Measurements from ENCODE around the gene FGD3. TPM values are rescaled to one million over a fixed set of nuclear protein-coding genes. Genes with fewer than 3 reads are reported as not detected.

FGD3 gene
- total and polyA plus RNA-seq, 10 donors: 30.7 to 99.1 (median 68.7) TPM

GRCh38 chr9:93053781-93054331, 106.5 kb downstream of the FGD3 start:
- H3K27ac ChIP-seq: peak overlapping the region in 1 of 8 donors; percentile 96
- no peaks in the 10 kb centered on the region for H3K9me3 ChIP-seq
- H3K4me3 ChIP-seq: no peak overlapping the region
- intact Hi-C loops (cut with DNase I; ENCODE audit: low total_unique reads): loop anchor here (10.0 kb wide), 1 partner anchor 49 kb away; no protein-coding TSS in a partner anchor
- 90 to 98% (median 96%) methylated on average over 5 of the region's 5 CpGs for WGBS, 5 donors
- DNase-seq: no peak
- no peaks in the 10 kb centered on the region for H3K27me3 ChIP-seq (replicated peaks in 1 of 7)
- H3K4me1 ChIP-seq: peaks cover 4 to 85% (median 43%) of the 10 kb centered on the region in 6 donors
- no peaks in the 10 kb centered on the region for H3K36me3 ChIP-seq
- TF ChIP-seq CTCF (IDR thresholded peaks at IDR 0.05 in 8 of 11, conservative IDR thresholded peaks at IDR 0.05 in 3 of 11): no peak
- TF ChIP-seq POLR2AphosphoS5 (IDR thresholded peaks at IDR 0.05): no peak
- TF ChIP-seq POLR2A (IDR thresholded peaks at IDR 0.05): no peak

GRCh38 chr9:93054758-93055704, 107.7 kb downstream of the FGD3 start:
- intact Hi-C loops (cut with DNase I; ENCODE audit: low total_unique reads): loop anchor here (10.0 kb wide), 1 partner anchor 50 kb away; no protein-coding TSS in a partner anchor

GRCh38 chr9:93057042-93057702, 109.8 kb downstream of the FGD3 start:
- Histone ChIP-seq H3K27me3 (replicated peaks in 1 of 7) (no peaks in the 10 kb centered on the region), H3K9me3 (no peaks in the 10 kb centered on the region), H3K27ac (peak overlapping the region; percentile 42 to 98 (median 93)), H3K4me1 (peaks cover 25 to 96% (median 61%) of the 10 kb centered on the region in 6 donors), H3K4me3 (no peak overlapping the region), H3K36me3 (no peaks in the 10 kb centered on the region)
- no peak for DNase-seq
- WGBS, 5 donors: 71 to 84% (median 75%) methylated on average over 7 to 8 of the region's 8 CpGs
- TF ChIP-seq CTCF (IDR thresholded peaks at IDR 0.05 in 8 of 11, conservative IDR thresholded peaks at IDR 0.05 in 3 of 11) (no peak), POLR2A (IDR thresholded peaks at IDR 0.05) (no peak), POLR2AphosphoS5 (IDR thresholded peaks at IDR 0.05) (no peak)
- intact Hi-C loops (cut with DNase I; ENCODE audit: low total_unique reads): loop anchor here (10.0 kb wide), 1 partner anchor 52 kb away; no protein-coding TSS in a partner anchor

More at GRCh38 chr9:93054758-93055704, 107.7 kb downstream of the FGD3 start:
- Histone ChIP-seq H3K27me3 (replicated peaks in 1 of 7) (no peaks in the 10 kb centered on the region), H3K4me1 (peaks cover 7 to 86% (median 51%) of the 10 kb centered on the region in 6 donors), H3K9me3 (no peaks in the 10 kb centered on the region), H3K27ac (peak overlapping the region in 5 of 8 donors; percentile 40 to 98 (median 93)), H3K4me3 (no peak overlapping the region), H3K36me3 (no peaks in the 10 kb centered on the region)
- DNase-seq: no peak
- TF ChIP-seq POLR2A (IDR thresholded peaks at IDR 0.05) (no peak), CTCF (IDR thresholded peaks at IDR 0.05 in 8 of 11, conservative IDR thresholded peaks at IDR 0.05 in 3 of 11) (no peak), POLR2AphosphoS5 (IDR thresholded peaks at IDR 0.05) (no peak)
- WGBS, 5 donors: 57 to 84% (median 71%) methylated on average over 11 of the region's 11 CpGs

Measured in spleen (tissue), 11 donors.